Measurements from ENCODE around the gene SNX21.

- no peak for TF ChIP-seq EZH2 (IDR thresholded peaks at IDR 0.05; ENCODE audit: insufficient read depth, poor library complexity, severe bottlenecking)
- no peak for TF ChIP-seq EZH2phosphoT487 (IDR thresholded peaks at IDR 0.05; ENCODE audit: insufficient read depth, low read depth)
These were observed 2.2 kb downstream of the SNX21 start for GRCh38 chr20:45835825-45836224.

All from GM23248 (cell line).